Putamen (tissue), 1 donor: ENCODE measurements around the gene AIFM3.
A peak's percentile ranks its signal among the peaks of the same experiment; 100 is the strongest.
"Not testable (repeated sequence)": the region's sequence is repeated elsewhere in the genome, so short reads cannot be mapped to it uniquely, and the experiment has no call there.

ENCODE experiments used
- DNase-seq: peaks from one replicate; pipeline ENCODE4 v3.0.0-alpha.2; 2016; ENCODE audit warnings: low spot score

AIFM3 gene

GRCh38 chr22:21003782-21004181, 36.7 kb downstream of the AIFM3 start:
- DNase-seq: no peak

- not testable (repeated sequence) for DNase-seq
Measured at GRCh38 chr22:21009208-21009607, 42.2 kb downstream of the AIFM3 start.

GRCh38 chr22:21009638-21010425, 42.8 kb downstream of the AIFM3 start:
- DNase-seq: no peak

GRCh38 chr22:21010426-21011113, 43.5 kb downstream of the AIFM3 start:
- no peak for DNase-seq

- no peak for DNase-seq
Measured at GRCh38 chr22:21012446-21013407, 45.7 kb downstream of the AIFM3 start.

GRCh38 chr22:21013657-21014201, 46.7 kb downstream of the AIFM3 start:
- DNase-seq: no peak

- DNase-seq: peak; percentile 79
Measured at GRCh38 chr22:21014202-21014725, 47.2 kb downstream of the AIFM3 start.

GRCh38 chr22:21014726-21015465, 47.8 kb downstream of the AIFM3 start, which contains the start of gene P2RX6:
Gene P2RX6, plus strand, starts transcription at chr22:21015165. Its CDS starts 10 bp downstream, at chr22:21015175.
- DNase-seq: peak; percentile 22

GRCh38 chr22:21015466-21016006, 48.5 kb downstream of the AIFM3 start:
- no peak for DNase-seq

- no peak for DNase-seq
Measured at GRCh38 chr22:21016644-21017420, 49.8 kb downstream of the AIFM3 start.

- no peak for DNase-seq
Measured at GRCh38 chr22:21018314-21018713, 51.3 kb downstream of the AIFM3 start.

- no peak for DNase-seq
Measured at GRCh38 chr22:21020802-21021429, 53.9 kb downstream of the AIFM3 start.

- no peak for DNase-seq
Measured at GRCh38 chr22:21022507-21022906, 55.5 kb downstream of the AIFM3 start.

- no peak for DNase-seq
Measured at GRCh38 chr22:21022955-21023614, 56.0 kb downstream of the AIFM3 start.

- DNase-seq: no peak
Measured at GRCh38 chr22:21025266-21025665, 58.2 kb downstream of the AIFM3 start.

- DNase-seq: no peak
Measured at GRCh38 chr22:21025763-21026755, 59.0 kb downstream of the AIFM3 start.
